Keratinocyte (primary cell): Measurements from ENCODE around the gene SLC41A3. TPM values are rescaled to one million over a fixed set of nuclear protein-coding genes. Genes with fewer than 3 reads are reported as not detected.

Source experiments
- DNase-seq: peaks from one replicate; pipeline ENCODE4 v3.0.0-alpha.2; 2011; ENCODE audit warnings: low read depth, missing footprints, low spot score
- FAIRE-seq: peaks from 2 replicates; lab custom pipeline; 2011; peaks lifted over from hg19 to GRCh38; lab: Jason Lieb, UNC
- H2AFZ ChIP-seq: 2 replicates; pipeline ENCODE4 v1.6.0; 2012; ENCODE audit warnings: low read length, control low read depth, inconsistent platforms; ENCODE audit not compliant: control insufficient read depth
- H3K27ac ChIP-seq: 2 replicates; pipeline ENCODE4 v1.5.1; 2011; ENCODE audit warnings: low read length; ENCODE audit not compliant: control insufficient read depth, insufficient read depth
- H3K27me3 ChIP-seq: 3 replicates; pipeline ENCODE4 v1.6.0; 2011; ENCODE audit warnings: low read length; ENCODE audit not compliant: control insufficient read depth, insufficient read depth; ENCODE audit errors: extremely low read depth
- H3K36me3 ChIP-seq, 2 experiments: 2 replicates in 1 of 2; 3 replicates in 1 of 2; pipeline ENCODE4 v1.5.1; 2011; ENCODE audit warnings: low read length in 2 of 2, mild to moderate bottlenecking in 1 of 2; ENCODE audit not compliant: control insufficient read depth in 2 of 2, insufficient read depth in 2 of 2; ENCODE audit errors: extremely low read depth in 1 of 2
- H3K4me1 ChIP-seq: 3 replicates; pipeline ENCODE4 v1.5.1; 2011; ENCODE audit warnings: low read length; ENCODE audit not compliant: control insufficient read depth, insufficient read depth; ENCODE audit errors: extremely low read depth
- H3K4me2 ChIP-seq: 3 replicates; pipeline ENCODE4 v1.6.0; 2011; ENCODE audit warnings: low read depth, low read length; ENCODE audit not compliant: control insufficient read depth, insufficient read depth; ENCODE audit errors: extremely low read depth
- H3K4me3 ChIP-seq, 3 experiments: fragments of 200-600 bp in 1 of 3; sonication (generic) in 1 of 3; 2 replicates in 2 of 3; 3 replicates in 1 of 3; pipeline ENCODE4 v1.5.1; 2011 to 2016; ENCODE audit warnings: low read length in 3 of 3, mild to moderate bottlenecking in 3 of 3, control low read depth in 2 of 3, inconsistent platforms in 1 of 3, low read depth in 1 of 3, mixed read lengths in 1 of 3, mixed run types in 1 of 3, moderate library complexity in 1 of 3; ENCODE audit not compliant: control insufficient read depth in 2 of 3, insufficient read depth in 2 of 3; ENCODE audit errors: extremely low read depth in 1 of 3
- H3K79me2 ChIP-seq: 2 replicates; pipeline ENCODE4 v1.6.0; 2012; ENCODE audit warnings: low read length; ENCODE audit not compliant: control insufficient read depth, insufficient read depth
- H3K9ac ChIP-seq: 3 replicates; pipeline ENCODE4 v1.6.0; 2011; ENCODE audit warnings: low read length; ENCODE audit not compliant: control insufficient read depth, insufficient read depth; ENCODE audit errors: extremely low read depth
- H3K9me1 ChIP-seq: 3 replicates; pipeline ENCODE4 v1.6.0; 2011; ENCODE audit warnings: low read length; ENCODE audit not compliant: control insufficient read depth, insufficient read depth; ENCODE audit errors: extremely low read depth
- H3K9me3 ChIP-seq: 2 replicates; pipeline ENCODE4 v1.5.1; 2012; ENCODE audit warnings: low read depth, low read length; ENCODE audit not compliant: control insufficient read depth
- H4K20me1 ChIP-seq: 3 replicates; pipeline ENCODE4 v1.6.0; 2011; ENCODE audit warnings: low read length; ENCODE audit not compliant: control insufficient read depth, insufficient read depth; ENCODE audit errors: extremely low read depth
- CTCF ChIP-seq, 3 experiments: IDR thresholded peaks in 1 of 3; conservative IDR thresholded peaks in 1 of 3; optimal IDR thresholded peaks in 1 of 3; 2 replicates in 2 of 3; 3 replicates in 1 of 3; pipeline versions ENCODE3 to v1.5.1; 2011; ENCODE audit warnings: low read length in 3 of 3, mild to moderate bottlenecking in 3 of 3, moderate library complexity in 2 of 3, control low read depth in 1 of 3, inconsistent platforms in 1 of 3; ENCODE audit not compliant: insufficient read depth in 2 of 3; ENCODE audit errors: extremely low read depth in 1 of 3
- EZH2 ChIP-seq: IDR thresholded peaks from one replicate; pipeline ENCODE4 v1.6.1; 2012; ENCODE audit warnings: inconsistent platforms, mild to moderate bottlenecking, low read length, moderate library complexity
- dilution Hi-C: fragments of 300-500 bp; cut with MboI; formaldehyde crosslinking; loops from one replicate; pipeline ENCODE4 v1.7.0; 2020; ENCODE audit warnings: low sequenced_read_pairs; ENCODE audit not compliant: extremely low pct_ligation_motif_present
- polyA plus RNA-seq, 5 experiments: library from polyadenylated mRNA; depleted of rRNA in 3 of 5; stranded (reverse) in 3 of 5; stranded (forward) in 1 of 5; unstranded in 1 of 5; fragments of >200 nt; gene quantifications; 1 replicate in 1 of 5; 2 replicates in 3 of 5; 3 replicates in 1 of 5; pipeline versions ENCODE4 v1.2.1 to v1.2.3, GENCODE V29; 2011 to 2012; ENCODE audit warnings: missing spikeins in 2 of 5, low read depth in 1 of 5, low replicate concordance in 1 of 5

Gene SLC41A3
- polyA plus RNA-seq, 1 donor (not counting 4 experiments of a cell fraction or from before 2014, with no cell fraction given): 30.2 TPM

GRCh38 chr3:126063358-126063965 is 20.5 kb downstream of the SLC41A3 start:
- FAIRE-seq: no peak
- no peaks in the 10 kb centered on the region for H3K79me2 ChIP-seq
- dilution Hi-C loops: no loop called here

GRCh38 chr3:126061301-126062032 is 22.5 kb downstream of the SLC41A3 start:
- Histone ChIP-seq H3K4me1 (peaks cover 15% of the 10 kb centered on the region), H3K4me2 (no peak overlapping the region), H3K27me3 (no peaks in the 10 kb centered on the region), H3K36me3 (no peaks in the 10 kb centered on the region), H4K20me1 (no peaks in the 10 kb centered on the region), H2AFZ (no peak overlapping the region), H3K4me3 (no peak overlapping the region), H3K9ac (no peak overlapping the region), H3K9me3 (no peaks in the 10 kb centered on the region), H3K27ac (no peak overlapping the region), H3K79me2 (no peaks in the 10 kb centered on the region), H3K9me1 (no peaks in the 10 kb centered on the region)
- dilution Hi-C loops: no loop called here
- DNase-seq (no peak), FAIRE-seq (no peak)
- no peak for TF ChIP-seq EZH2
- TF ChIP-seq CTCF (optimal IDR thresholded peaks at IDR 0.05 in 1 of 3, IDR thresholded peaks at IDR 0.05 in 1 of 3, conservative IDR thresholded peaks at IDR 0.05 in 1 of 3; ENCODE audit: extremely low read depth in 1 of 3, insufficient read depth in 2 of 3, low read length in 3 of 3): no peak

More at GRCh38 chr3:126063358-126063965, 20.5 kb downstream of the SLC41A3 start:
- H3K9me1 ChIP-seq: no peaks in the 10 kb centered on the region
- H3K4me3 ChIP-seq: no peak overlapping the region
- no peaks in the 10 kb centered on the region for H3K27me3 ChIP-seq
- TF ChIP-seq EZH2 (no peak), CTCF (optimal IDR thresholded peaks at IDR 0.05 in 1 of 3, IDR thresholded peaks at IDR 0.05 in 1 of 3, conservative IDR thresholded peaks at IDR 0.05 in 1 of 3; ENCODE audit: extremely low read depth in 1 of 3, insufficient read depth in 2 of 3, low read length in 3 of 3) (no peak)
- no peaks in the 10 kb centered on the region for H3K9me3 ChIP-seq
- DNase-seq: no peak
- H3K27ac ChIP-seq: no peak overlapping the region
- H3K9ac ChIP-seq: no peak overlapping the region
- no peak overlapping the region for H2AFZ ChIP-seq
- H3K4me1 ChIP-seq: no peaks in the 10 kb centered on the region
- H3K36me3 ChIP-seq: peaks cover 0 to 2% of the 10 kb centered on the region in 2 experiments
- no peaks in the 10 kb centered on the region for H4K20me1 ChIP-seq
- H3K4me2 ChIP-seq: no peak overlapping the region
